H1 (cell line): ENCODE data around the gene PDCD10. TPM values are rescaled to one million over a fixed set of nuclear protein-coding genes. Genes with fewer than 3 reads are reported as not detected.

Source experiments
- CBX5 ChIP-seq: fragments of 300-800, 300-1000 bp; sonication (generic); IDR thresholded peaks from 2 replicates; pipeline ENCODE4 v1.7.1; 2016; ENCODE audit warnings: antibody characterized with exemption, low read length, low read depth
- CHD1 ChIP-seq: IDR thresholded peaks from 2 replicates; pipeline ENCODE4 v1.6.1; 2012; ENCODE audit warnings: low read depth, low read length, improper control_type of control experiment
- CHD7 ChIP-seq: fragments of 300-600 bp; sonication (generic); IDR thresholded peaks from 2 replicates; pipeline ENCODE4 v1.7.1; 2012; ENCODE audit warnings: low read length, moderate library complexity, mild to moderate bottlenecking, inconsistent platforms; ENCODE audit not compliant: insufficient replicate concordance
- CTCF ChIP-seq, 3 experiments: IDR thresholded peaks; 1 replicate in 2 of 3; 2 replicates in 1 of 3; pipeline versions ENCODE4 v1.5.1 to v1.6.1; 2011; ENCODE audit warnings: low read length in 3 of 3, mild to moderate bottlenecking in 3 of 3, inconsistent platforms in 2 of 3, low read depth in 1 of 3, moderate library complexity in 1 of 3; ENCODE audit not compliant: insufficient read depth in 1 of 3; ENCODE audit errors: control extremely low read depth in 1 of 3
- EGR1 ChIP-seq: IDR thresholded peaks from 2 replicates; pipeline ENCODE4 v1.6.1; 2011; ENCODE audit warnings: low read depth, low read length, borderline replicate concordance
- FOSL1 ChIP-seq: IDR thresholded peaks from 2 replicates; pipeline ENCODE4 v1.6.1; 2011; ENCODE audit warnings: mild to moderate bottlenecking, low read depth, low read length, moderate library complexity; ENCODE audit not compliant: insufficient read depth
- POU5F1 ChIP-seq: IDR thresholded peaks from 2 replicates; pipeline ENCODE4 v1.6.1; 2011; ENCODE audit warnings: low read depth, mild to moderate bottlenecking, low read length, moderate library complexity
- TAF1 ChIP-seq: IDR thresholded peaks from 2 replicates; pipeline ENCODE4 v1.6.1; 2011; ENCODE audit warnings: mild to moderate bottlenecking, low read depth, low read length
- polyA plus RNA-seq, 7 experiments: library from polyadenylated mRNA; depleted of rRNA in 3 of 7; stranded (reverse) in 5 of 7; unstranded in 2 of 7; fragments of >200 nt in 5 of 7; fragments of 200-250 nt in 2 of 7; gene quantifications; 1 replicate in 5 of 7; 2 replicates in 1 of 7; 4 replicates in 1 of 7; pipeline versions ENCODE4 v1.2.1 to v1.2.3, GENCODE V29; 2011 to 2013; ENCODE audit warnings: missing spikeins in 2 of 7, mixed read lengths in 2 of 7
- total RNA-seq: library from RNA; stranded (reverse); fragmentation: NEBNext Ultra II Directional; extraction: Animal tissue kit (Norgen Biotek cat#: 25700); gene quantifications from 2 replicates; pipeline ENCODE4 v1.2.1, GENCODE V29; 2021

PDCD10 gene
- total and polyA plus RNA-seq, 2 of the 8 experiments (the other 6 are each of a cell fraction or from before 2014, with no cell fraction given), result 52.0 to 76.6 TPM

- TF ChIP-seq CHD7 (no peak), CHD1 (no peak), FOSL1 (no peak), POU5F1 (no peak), CBX5 (no peak), CTCF (IDR thresholded peaks at IDR 0.05; ENCODE audit: control extremely low read depth in 1 of 3, insufficient read depth in 1 of 3, low read depth in 1 of 3, low read length in 3 of 3) (no peak), EGR1 (no peak), TAF1 (no peak)
Observed at GRCh38 chr3:167723872-167724271, 10.8 kb downstream of the PDCD10 start (continued).
